Measurements from ENCODE around the gene PDC.
"Not testable (repeated sequence)": the region's sequence is repeated elsewhere in the genome, so short reads cannot be mapped to it uniquely, and the experiment has no call there.

Gene PDC

DNA sequence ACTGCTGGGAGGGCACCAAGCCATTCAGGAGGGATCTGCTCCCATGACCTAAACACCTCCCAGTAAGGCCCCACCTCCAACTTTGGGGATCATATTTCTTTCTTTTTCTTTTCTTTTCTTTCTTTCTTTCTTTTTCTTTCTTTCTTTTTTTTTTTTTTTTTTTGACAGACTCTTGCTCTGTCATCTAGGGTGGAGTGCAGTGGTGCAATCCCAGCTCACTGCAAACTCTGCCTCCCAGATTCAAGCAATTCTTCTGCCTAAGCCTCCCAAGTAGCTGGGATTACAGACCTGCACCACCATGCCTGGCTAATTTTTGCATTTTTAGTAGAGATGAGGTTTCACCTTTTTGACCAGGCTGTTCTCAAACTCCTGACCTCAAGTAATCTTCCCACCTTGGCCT lies 4.6 kb upstream of the PDC start:
- DNase-seq (ENCODE audit: low spot score) = not testable (repeated sequence)

DNA sequence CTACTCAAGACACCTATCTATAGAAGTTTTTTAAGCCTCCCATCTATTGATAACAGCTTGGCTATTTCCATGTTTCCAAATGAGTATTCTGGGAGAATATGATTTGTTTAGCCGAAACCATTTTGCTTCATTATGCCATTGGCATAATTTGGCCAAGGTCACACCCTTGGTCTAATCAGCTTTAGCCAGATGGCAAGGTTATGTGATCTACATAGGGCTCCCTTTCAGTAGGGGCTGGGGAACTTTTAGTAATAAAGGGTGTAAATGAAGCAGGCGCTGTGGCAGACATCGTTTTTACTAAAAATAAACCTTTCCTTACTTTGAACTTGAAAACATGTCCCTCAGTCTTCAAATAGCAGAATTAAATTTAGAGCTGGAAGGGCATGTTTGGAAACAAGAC lies 3.0 kb upstream of the PDC start:
- DNase-seq (ENCODE audit: low spot score) = no peak

DNA sequence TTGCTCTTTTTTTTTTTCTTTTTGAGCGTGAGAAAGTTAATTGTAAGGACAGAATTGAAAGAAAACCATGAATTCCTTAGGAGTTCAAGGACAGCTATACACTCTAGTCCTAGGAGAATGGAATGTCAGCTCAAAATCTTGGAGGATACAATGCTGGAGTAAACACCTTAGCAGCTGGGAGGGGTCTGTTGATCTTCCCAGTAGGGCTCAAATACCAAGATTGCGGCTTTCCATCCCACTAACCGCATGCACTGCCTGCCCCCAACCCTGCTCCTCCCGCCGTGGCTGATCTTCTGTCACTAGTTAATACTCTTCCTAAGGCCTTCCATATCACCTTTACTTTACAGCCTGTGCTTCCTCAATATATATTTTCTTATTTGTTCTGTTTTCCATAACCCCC lies 2.6 kb upstream of the PDC start:
- no peak for DNase-seq (ENCODE audit: low spot score)

DNA sequence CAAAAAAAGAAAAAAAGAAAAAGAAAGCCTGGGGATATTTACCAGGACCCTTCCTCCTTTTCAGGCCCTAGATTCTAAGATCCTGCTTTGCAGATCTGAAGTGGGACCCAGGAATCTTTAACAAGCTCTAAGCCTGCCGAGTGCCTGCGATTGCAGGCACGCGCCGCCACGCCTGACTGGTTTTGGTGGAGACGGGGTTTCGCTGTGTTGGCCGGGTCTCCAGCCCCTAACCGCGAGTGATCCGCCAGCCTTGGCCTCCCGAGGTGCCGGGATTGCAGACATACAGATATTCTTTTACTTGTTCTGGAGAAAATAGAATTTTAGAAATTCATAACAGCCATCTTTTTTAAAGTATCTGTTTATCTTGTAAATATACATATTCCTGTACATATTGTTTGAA lies 1.8 kb downstream of the PDC start:
- DNase-seq (ENCODE audit: low spot score) = not testable (repeated sequence)

DNA sequence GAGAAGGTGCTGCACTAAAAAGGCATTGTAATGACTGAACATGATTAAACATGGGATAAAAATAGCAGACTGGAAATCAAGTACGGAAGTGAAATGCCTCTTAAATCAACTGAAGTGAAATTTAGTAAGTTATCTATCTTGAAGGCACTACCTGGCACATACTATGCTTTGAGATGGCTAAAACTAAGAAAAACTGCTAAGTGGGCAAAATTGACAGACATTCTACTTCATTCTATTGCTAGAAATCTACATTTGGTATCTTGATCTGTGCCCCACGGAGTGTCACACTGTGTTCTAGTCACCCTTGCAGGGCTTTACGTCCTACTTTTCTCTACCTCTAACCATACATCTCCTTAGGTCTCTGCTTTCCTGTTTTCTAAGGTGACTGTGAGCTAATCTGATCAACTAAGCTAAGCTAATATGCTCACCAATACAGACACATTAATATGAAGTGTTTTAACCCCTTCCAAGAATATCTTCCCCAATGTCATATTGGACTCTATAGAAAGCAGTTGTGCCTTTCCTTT lies 4.1 kb downstream of the PDC start:
- no peak for DNase-seq (ENCODE audit: low spot score)

DNA sequence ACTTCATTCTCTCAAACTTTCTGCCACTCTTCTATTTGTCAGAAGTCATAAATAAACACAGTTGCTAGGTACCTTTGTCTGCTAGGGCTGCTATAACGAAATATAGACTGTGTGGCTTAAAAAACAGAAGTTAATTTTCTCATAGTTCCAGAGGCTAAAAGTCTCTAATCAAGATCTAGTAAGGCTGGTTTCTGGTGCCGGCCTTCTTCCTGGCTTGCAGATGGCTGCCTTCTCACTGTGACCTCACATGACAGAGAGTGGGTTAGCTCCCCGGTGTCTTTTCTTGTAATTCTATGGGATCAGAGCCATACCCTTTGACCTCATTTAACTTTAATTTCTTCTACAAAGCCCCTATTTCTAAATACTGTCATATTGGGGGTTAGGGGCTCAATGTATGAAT lies 5.9 kb downstream of the PDC start:
- DNase-seq (ENCODE audit: low spot score) = no peak

DNA sequence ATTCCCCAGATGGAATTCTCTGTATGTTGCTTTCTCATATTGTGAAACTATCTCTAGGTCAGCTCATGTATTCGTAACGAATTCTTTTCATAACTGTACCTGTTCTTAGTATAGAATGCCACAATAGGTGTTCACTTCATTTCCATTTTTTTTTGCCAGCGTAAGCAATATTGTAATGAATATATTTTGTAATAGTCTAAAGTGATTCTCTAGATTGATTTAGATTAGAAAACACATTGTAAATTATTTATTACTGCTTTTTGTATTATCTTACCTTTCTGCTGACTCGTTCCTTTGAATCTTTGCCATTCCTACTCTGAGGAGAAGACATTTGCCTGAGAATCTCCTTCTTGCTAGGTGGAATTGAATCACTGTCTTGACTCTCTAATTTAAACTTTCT lies 14.8 kb downstream of the PDC start:
- no peak for DNase-seq (ENCODE audit: low spot score)

DNA sequence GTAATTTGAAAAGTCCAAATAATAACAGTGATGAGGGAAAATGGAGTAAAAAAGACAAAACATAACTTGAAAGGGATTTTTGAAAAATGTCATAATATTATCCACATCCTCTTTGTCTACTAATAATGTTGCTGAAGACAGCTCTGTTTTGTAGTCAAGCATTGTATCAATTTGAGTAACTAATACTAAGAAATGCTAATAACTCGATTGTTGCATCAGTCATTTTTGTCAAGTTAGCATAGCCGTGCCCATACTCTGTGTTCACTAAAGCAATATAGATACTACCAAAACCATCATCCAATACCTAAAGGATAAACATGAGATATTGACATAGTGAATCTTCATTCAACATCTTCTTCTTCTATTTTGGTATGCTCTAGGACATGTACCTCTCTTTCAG lies 17.3 kb downstream of the PDC start:
- no peak for DNase-seq (ENCODE audit: low spot score)

DNA sequence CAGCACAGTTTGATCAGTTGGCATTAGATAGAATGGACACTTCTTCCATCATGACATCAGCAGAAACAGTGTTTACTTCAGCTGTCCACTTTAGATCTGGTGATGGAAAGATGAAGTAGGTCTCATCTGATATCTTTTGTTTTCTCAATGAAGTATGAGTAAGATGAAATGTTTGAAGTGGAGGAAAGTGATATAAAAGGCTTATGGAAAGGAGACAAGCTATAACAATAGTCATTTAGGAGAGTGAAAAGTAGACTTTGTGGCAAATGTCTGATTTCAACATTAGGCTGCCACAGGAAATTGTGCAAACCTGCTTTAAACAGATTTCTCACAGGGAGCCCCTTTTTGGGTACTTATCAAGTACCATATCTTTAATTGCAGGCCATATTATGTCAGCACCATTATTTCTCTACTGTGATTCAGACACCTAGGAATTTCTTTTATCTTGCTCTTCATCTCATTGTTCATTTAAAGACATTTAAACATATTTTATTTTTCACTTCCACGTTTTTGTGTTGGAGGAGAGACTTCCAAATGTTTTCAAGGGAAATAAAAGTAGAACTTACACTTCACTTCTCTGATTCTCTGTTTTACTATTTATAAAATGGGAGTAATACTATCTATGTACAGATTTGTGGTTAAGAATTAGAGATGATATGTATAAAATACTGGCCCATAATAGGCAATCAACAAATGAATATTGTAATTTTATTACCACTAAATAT lies 18.1 kb downstream of the PDC start:
- DNase-seq (ENCODE audit: low spot score) = peak; percentile 40

DNA sequence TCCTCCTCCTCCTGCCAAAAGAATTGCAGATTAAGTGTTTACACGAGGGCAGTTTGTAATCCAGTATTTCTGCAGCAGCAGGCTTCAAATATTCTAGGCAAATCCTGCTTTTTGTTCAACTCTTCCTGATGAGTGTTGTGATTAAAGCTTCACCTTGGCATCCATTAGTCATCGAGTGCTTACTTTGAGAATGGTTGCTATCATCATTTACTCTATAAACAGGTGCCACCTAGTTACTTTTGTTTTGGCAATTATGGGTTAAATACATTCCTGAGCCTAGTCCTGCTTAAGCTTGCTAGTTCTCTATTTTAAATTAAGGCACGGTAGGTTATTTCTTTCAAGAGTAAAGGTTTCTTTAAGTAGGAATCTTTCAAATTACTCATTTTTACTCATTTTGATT lies 20.3 kb downstream of the PDC start:
- no peak for DNase-seq (ENCODE audit: low spot score)

DNA sequence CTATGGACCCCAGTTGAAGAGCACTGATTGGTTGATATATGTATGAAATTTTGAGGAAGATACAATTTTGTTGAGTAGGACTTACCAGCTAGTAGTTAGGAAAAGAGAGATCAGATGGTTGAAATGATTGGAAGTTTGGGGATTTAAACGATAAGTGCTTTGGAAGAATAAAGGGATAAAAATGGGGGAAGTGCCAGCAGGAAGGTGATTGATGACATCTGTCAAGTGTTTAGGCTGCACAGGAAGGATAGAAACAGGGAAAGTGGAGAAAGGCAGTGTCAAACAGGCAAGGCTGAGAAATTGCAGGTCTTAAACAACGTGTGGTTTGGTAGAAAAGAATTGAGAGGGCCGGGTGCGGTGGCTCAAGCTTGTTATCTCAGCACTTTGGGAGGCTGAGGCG lies 22.3 kb downstream of the PDC start:
- DNase-seq (ENCODE audit: low spot score) = no peak

DNA sequence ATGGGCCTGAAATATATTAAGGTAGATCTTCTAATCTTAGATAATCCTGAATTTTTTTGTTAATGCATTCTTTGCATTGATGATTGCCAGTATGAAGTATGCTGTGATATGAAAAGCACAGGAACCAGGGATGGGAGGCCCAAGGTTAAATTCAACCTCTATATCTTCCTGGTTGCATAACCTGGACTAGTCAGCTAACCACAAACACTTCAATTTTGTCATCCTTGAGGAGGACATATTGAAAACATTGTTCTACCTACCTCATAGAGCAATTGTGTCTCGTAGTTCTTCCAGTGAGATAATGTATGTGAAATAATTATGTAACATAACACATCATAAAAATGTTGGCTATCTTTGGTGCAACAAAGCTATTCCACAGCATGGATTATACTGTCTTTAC lies 25.6 kb downstream of the PDC start:
- DNase-seq (ENCODE audit: low spot score) = no peak

DNA sequence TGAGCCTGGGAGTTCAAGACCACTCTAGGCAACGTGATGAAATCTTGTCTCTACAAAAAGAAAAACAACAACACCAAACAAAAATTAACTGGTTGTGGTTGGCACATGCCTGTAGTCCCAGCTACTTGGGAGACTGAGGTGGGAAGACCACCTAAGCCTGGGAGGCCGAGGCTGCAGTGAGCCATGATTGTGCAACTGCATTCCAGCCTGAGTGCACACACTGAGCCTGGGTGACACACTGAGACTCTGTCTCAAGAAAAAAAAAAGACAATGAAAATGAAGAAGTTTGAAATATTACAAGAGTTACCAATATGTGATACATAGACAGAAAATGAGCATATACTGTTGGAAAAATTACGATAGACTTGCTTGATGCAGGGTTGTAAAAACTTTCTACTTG lies 31.9 kb downstream of the PDC start:
- DNase-seq (ENCODE audit: low spot score) = no peak

DNA sequence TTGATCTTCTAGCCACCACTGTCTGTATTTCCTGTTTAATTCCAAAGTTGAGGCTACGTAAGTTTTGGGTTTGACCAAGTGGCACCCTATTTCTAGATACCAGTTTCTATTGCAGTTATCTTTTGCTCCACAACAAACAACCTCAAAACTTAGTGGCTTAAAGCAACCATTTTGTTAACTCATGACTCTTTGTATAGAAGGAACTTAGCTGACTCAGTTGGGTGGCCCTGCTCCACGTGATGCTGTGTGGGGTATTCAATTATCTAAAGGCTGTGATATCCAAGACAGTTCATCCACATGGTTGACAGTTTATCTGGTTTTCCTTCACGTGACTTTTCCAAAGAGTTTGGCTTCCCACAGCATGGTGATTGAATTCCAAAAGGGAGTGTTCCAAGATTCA lies 34.8 kb downstream of the PDC start:
- no peak for DNase-seq (ENCODE audit: low spot score)

DNA sequence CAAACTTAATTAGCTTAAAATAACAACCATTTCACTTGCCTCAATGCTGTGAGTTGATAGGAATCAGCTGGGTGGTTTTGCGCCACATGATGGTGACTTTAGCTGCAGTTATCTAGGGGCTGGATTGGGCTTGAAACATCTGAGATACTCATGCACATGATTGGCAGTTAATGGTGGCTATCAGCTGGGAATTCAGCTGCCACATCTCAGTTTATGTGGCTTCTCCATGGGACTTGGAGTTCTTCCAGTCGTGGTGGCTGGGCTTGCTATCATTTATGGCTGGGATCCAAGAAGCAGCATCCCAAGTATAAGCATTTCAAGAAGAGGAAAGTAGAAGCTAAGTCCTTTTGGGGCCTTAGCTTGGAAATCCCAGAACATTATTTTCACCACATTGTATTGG lies 36.4 kb downstream of the PDC start:
- DNase-seq (ENCODE audit: low spot score) = no peak

DNA sequence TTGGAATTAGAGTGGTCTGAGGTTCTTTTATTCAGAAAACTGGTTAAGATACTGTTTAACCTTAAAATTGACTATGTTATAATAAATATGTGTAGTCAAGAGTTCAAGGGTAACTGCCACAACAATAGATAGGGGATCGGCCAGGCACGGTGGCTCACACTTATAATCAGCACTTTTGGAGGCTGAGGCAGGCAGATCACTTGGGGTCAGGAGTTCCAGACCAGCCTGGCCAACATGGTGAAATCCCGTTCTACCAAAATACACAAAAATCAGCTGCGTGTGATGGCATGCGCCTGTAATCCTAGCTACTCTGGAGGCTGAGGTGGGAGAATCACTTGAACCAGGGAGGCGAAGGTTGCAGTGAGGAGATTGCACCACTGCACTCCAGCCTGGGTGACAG lies 39.5 kb downstream of the PDC start:
- DNase-seq (ENCODE audit: low spot score) = no peak

DNA sequence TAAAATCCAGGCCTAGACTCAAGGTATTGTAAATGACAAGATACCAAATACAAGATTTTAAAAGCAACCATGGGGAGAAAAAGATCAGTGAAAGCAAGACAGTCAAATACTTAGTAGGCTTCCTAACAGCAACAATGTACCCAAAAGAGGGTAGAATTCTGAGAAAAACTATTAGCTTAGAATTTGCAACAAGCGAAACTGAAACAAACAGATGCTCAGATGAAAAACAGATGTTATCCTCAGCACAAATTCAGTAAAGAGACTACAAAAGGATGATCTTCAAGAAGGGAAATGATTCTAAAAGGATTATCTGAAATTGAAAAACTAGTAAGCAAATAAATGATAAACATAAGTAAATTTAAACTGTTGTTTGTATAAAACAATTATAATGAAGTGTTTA lies 40.0 kb downstream of the PDC start:
- DNase-seq (ENCODE audit: low spot score) = no peak

DNA sequence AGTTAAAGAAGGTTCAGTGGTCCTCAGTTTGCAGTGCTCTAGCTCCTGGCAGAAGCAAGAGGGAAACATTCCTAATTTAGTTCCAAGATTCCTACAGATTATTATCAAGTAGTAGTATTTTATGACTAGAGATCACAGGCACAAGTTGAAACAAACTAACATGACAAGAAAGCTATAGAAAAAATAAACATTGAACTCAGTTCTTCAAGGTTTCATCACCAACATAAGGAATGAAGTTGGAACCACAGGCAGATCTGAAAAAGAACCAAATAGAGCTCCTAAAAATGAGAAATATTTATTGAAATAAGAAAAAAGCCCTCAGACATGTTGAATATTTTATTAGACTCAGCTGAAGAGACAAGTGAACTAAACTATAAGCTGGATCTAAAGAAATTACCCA lies 40.6 kb downstream of the PDC start:
- no peak for DNase-seq (ENCODE audit: low spot score)

DNA sequence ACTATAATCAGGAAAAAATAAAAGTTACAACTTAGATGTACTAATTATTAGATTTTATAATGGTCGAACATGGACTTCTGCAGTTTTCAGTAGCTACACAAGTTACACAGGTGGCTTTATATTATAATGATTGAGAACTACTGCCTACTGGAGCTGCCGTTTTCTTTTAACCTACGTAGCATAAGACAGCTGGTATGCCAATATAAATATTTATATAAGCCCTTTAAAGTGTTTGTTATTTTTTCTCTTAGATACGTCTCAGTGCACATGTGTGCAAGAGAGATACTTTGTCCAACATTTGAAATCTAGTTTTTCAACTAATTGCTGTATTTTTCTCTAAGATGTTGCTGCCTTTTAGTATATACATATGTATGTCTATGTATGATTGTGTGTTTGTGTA lies 42.4 kb downstream of the PDC start:
- no peak for DNase-seq (ENCODE audit: low spot score)

DNA sequence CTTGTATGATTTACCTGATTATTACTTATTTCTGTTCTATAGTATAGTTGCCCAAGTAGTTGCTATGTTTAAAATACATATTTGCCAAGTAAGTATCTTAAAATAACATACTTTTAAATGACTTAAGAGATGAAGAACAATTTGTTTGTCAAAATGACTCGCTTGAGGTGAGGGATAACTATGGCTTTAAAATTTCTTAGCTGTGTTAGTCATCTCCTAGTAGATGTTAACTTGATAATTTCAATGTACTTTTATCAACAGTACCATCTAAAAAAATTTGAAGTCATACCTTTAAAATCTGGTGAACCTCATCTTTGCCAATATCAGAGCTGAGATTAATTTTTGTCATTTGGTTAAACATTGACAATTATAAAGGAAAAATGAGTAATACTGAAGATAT lies 47.6 kb downstream of the PDC start:
- no peak for DNase-seq (ENCODE audit: low spot score)

DNA sequence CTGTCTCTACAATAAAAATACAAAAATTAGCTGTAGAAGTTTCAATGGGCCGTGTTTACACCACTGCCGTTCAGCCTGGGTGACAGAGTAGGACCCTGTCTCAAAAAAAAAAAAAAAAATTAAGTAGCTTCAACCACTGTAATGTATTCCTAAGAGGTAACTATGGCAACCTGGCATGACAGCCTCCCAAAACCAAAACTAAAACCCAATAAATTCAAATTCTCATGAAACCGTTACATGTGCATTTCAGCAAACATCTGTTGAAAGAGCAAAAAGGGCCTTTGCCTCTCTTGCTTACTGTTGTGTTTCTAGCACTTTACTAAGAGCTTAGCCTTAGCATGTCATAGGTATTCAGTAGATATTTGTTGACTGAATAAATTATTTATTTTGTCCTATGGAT lies 51.8 kb downstream of the PDC start:
- DNase-seq (ENCODE audit: low spot score) = no peak

DNA sequence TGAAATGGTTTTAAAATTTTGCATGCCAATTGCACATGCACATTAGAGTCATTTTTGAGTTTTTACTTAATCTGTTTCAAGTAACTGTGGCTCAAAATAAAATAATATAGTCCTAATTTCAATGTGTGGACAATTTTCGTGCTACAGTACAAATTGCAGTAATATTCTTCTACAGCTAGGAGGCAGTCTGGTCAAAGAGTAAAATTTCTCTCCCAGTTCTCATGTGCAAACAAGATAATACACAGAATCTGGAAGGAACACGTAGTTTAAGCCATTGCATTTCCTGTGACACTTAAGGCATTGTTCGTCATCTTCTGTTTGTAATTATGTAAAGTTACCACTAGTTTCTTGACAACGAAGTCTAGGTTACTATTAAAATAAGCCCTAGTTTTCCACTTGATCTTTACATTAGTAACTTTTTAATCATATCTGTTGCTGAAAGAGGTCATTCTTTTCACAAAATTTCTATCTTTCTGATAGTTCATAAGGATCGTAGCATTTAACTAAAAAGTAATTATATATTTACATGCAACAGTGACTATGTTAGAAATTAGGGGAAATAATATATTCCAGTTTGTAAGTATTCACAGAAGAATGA lies 56.4 kb downstream of the PDC start:
- DNase-seq (ENCODE audit: low spot score) = peak; percentile 70

DNA sequence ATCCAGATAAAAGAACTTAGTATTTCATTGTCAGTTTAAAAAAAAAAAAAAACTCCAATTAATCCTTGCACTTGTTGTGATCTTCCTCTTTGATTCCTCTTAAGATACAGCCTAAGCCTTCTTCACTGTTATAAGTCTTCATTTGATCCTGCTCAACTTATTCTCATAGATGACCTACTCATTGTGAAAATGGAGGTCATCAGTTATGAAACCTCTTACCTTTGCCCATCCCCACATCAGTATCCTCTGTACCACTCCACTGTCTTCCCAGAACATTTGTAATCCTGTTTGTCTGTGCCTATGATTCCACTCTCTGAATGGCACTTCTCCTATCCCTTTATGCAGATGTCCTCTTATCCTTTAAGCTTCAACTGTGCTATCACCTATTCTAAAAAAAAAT lies 57.3 kb downstream of the PDC start:
- no peak for DNase-seq (ENCODE audit: low spot score)

DNA sequence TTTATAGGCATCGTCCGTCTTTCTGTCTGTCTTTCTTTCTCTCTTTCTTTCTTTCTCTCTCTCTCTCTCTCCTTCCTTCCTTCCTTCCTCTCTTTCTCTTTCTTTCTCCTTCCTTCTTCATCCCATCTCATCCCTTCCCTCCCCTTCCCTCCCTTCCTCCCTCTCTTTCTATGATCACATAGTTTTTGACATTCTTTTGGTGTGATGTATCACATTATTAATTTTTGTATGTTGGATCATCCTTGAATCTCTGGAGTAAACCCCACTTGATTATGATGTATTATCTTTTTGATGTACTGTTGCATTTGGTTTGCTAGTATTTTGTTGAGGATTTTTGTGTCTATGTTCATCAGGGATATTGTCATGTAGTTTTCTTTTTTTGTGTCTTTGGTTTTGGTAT lies 59.5 kb downstream of the PDC start:
- not testable (repeated sequence) for DNase-seq (ENCODE audit: low spot score)
